HG02885 (cell line): ENCODE data around the gene PFKFB4.
A peak's percentile ranks its signal among the peaks of the same experiment; 100 is the strongest.

ENCODE experiments used
- ATAC-seq: cut with Tn5 transposase; IDR thresholded peaks from one replicate; pipeline ENCODE4 v1.9.1; 2021; ENCODE audit warnings: mild to moderate bottlenecking; ENCODE audit not compliant: unreplicated experiment, poor library complexity

The PFKFB4 gene

DNA sequence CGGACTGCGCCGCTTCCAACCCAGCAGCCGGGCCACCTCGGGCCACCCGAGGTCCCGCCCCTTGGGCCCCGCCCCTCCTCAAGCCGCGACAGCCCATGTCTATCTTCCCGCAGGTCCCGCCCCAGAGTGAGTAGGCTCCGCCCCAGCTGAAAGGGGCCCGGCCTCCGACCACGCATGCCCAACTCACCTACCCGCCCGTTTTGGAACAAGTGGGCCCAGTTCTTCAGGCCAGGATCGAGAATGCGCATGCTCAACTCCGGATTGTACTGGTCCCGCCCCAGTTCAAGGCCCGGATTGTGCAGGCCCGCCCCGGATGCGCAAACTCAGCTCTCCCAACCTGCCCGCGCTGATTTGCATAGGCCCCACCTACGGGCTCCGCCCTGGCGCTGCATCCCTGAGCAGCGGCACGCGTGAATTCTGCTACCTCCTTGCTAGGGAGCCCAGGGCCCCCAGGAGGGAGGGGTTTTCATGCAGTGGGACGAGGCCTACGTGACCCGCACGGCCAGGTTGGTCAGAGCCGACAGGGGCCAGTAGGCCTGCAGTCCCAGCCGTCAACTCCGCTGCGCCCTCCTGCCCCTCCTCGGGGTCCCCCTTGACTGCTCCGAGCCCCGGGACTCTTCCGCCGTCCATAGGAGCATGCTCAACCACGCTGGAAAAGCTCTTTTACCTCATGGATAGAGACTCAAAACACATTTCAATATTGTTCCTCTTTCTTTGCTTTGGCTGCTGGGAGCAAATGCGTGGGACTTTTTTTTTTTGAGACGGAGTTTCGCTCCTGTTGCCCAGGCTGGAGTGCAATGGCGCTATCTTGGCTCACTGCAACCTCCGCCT, at the start of gene PFKFB4:
TSS of gene PFKFB4 (minus strand) at position 8 of the 831 bp plus-strand sequence. CDS start 26 bp downstream, outside the sequence.
- peak; percentile 84 for ATAC-seq

DNA sequence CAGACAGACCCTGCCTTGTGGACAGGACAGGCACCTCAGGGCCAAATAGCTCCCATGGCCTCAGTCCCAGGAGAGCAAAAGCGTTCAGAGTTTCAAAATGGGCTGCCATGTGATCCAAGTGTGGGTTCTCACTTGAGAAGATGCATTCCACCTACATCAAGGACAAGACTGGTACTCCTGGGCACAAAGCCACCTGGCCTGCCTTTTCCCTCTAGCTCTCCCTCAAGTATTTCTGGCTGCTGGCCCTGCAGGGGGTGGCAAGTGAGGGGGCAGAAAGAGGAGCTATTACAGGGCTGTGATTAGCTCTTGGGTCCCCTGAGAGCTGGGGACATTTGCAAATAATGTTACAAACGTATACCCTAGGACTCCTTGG, 45.0 kb upstream of the PFKFB4 start:
- ATAC-seq = no peak

DNA sequence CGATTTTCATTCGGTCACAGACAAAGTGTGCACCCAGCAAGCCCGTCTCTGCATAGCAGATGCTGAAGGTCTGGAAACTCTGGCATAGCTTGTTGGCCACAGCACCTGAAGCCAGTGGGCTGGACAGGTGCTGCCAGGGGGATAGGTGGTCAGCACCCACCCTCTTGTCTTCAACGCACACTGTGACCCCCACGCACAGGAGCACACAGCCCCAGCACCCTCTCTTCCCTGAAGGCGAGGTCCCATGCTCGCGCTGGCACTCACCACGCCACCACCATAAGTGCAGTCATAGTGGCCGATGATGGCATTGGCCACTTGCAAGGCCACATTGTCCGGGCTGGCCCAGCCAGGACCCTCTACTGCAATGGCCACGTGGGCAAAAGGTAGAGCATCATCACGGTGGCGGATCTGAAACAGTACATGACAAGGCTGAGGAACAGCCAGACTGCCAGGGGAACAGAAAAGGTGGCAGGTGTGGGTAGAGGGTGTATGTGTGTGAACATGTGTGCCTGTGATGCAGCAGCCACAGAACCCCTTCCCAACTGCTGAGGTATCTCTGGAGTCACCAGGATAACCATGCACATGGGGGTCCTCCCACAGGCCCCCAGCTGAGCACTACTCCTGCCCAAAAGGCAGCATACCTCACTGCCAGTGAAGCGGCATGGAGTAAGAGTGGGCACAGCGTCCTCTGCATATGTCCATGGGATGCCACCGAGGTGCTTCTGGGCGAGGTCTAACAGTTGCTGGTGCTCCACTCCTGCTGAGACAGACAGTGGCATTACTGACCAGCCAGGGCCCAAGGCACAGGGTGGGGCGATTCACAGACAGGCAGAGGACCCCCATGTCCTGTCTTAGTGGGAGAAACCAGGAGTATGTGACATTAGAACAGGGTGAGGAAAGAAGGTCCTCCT, 44.4 kb upstream of the PFKFB4 start:
- ATAC-seq = no peak

DNA sequence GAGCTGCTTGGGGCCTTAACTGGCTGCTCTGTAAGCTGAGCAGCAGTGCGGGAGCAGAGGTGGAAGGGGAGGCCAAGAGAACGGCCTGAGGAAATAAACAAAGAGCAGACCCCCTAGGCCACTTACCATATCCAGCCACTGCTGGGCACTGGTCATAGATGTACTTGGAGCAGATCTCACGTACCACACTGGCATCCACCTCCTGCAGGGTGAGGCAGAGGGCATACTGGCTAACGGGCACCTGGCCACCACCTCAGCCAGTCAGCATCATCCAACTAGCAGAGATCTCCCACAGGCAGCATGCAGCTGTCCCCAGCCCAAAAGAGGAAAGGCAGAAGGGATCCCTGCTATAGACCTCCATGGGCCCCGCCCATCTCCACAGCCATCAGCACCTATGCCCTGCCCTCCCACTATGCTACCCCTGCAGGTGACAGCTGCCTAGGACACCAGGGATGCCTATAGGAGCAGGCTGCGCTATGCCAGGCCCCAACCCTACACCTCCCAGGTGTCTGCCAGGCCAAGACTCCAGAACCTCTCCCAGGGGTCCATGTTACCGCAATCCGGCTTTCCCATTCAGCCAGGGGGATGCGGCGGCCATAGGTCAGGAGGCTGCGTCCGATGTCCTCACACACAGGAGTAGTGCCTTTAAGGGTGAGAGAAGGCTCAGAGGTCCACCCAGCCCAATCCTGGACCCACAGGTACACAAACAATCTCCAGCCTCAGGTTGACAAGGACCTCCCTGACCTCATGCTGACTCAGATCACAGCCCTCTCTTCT, 43.1 kb upstream of the PFKFB4 start:
- no peak for ATAC-seq

DNA sequence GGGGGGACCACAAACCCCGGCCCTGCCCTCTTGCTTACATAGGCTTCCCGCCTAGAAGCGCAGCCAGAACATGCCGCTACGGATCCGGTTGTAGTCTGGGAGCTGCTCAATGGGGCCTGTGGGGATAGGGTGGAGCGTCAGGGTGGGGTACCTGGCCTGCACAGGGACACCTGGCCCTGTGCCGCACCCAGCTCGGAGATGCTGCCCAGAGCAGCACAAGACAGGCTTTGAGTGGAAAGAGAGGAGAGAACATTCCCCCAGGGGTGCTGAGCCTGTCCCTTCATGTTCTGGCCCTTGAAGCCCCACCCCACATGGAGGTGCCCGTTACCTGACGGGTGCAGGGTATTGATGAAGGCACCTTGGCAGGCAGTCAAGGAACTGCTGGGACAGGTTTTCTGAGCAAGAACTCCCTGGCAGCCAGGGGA, 42.5 kb upstream of the PFKFB4 start:
- no peak for ATAC-seq

DNA sequence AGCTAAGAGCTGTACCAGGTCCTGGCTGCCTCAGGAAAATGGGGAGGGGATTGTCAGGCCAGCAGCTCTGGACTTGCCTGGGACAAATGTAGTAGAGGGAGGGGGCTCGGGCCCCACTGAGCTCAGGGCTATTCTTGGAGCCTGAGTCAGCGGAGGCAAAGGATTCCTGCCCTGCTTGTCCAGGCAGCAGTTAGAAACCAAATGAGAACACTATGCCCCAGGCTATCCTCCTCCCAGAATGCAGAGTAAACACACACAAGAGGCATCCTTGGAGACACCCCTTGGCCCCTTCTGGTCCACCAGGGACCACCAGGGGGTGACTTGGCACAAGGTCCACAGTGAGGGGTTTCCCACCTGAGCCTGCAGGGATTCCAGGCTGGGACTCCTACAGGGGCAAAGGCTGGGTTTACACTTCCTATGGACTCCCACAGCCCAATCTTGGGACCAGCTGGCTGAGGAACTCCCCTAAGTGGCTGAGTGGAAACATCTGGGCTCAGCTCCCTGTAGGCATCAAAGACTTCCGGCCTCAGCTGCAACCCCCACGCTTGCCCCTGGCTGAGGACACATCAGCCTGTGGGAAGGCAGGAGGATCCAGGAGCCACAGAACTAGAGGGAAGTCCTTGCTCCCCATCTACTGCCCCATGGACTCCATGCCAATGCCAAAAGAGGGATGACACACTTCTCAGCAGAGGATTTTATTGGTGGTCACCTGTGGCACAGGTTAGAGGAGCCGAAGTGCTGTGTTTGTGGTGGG, 41.9 kb upstream of the PFKFB4 start:
- no peak for ATAC-seq

DNA sequence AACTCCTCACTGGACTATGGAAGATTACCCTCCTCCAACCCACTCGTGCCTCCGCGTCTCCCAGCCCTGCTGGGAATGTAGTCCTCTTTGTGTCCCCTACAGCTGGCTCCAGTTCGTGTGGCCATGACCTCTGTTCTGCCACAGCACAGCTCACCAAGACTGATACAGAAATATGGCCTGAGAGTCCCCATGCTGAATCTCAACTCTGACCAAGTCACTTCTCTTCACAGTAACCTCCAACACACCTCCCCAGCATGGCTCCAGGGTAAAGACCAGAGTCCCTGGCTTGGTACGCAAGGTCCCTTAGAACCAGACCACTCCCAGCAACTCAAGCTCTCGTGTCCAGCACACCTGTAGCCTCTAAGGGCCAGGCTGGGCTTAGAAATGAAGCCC, 40.8 kb upstream of the PFKFB4 start:
- ATAC-seq = no peak

DNA sequence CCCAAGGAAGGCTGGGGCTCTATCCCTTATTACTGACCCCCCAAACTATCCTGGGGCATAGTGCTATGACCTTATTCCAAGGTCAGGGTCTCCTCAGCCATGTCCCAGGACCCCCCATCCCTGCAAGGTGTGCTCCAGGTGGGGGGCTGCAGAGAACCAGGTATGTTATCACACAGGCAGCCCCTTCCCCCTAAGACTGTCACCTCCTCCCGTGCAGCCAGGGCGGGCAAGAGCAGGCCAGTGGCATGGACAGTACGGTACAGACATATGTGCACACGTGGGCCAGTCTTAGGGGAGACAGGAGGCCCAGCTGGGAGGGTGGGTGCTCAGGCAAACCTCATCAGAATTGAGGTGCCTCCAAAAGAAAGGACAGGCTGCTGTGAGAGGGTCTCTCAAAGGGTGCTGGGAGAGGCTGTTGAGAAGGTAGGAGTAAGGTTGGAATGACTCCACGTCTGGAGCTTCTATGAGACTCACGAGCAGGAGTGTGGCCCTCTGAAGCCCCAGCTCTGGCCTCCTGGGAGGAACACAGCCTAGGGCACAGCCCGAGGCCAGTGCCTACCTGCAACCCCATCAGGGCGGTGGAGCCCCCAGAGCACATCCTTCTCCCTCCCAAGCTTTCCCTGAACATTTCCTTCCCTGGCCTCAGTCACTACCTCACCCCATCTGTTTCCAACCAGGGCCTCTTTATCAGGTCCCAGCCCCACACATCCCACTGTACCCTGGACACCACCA, 40.2 kb upstream of the PFKFB4 start:
- ATAC-seq = no peak

DNA sequence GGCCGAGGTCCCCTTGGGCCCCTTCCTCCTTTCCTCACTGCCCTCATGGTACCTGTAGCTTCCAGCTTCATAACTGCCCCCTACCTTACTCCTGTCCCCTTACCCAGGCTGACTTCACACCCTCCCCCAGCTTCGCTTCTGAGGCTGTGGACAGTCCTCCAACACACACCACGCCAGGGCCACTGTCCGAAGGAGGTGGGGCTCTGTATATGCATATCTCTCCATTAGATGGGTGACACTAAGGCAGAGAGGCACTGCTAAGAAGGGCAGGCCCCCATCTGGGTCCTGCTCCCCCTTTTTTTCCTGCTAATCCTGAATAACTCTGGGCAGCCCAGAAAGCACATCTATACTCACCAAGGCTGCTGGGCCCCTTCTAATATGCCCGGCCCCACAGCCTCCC, 39.6 kb upstream of the PFKFB4 start:
- no peak for ATAC-seq

DNA sequence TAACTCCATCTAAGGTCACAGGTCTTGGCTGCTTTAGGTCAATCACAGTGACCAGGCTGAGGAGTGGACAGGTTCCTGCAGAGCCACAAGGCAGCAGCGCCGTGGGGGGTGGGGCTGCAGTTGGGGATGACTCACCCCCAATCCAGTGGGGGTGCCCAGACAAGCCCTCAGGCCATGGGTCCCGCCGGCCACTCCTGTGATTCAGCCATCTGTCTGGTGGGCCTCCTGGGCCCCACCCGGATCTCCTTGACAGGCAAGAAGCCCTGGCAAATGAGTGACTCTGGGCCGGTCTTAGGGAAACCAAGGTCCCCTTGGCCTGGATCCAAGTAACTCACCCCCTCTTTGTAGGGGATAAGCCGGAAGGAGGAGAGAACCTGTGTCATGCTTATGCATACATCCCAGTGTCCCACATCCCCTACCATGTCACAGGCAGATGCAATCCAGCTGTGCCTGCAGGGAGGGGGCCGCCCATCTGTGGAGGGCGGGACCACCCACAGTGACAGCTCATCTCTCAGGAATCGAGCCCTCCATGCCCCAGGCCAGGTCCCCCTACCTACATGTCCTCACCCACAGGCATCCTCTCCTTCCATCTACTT, 39.0 kb upstream of the PFKFB4 start:
- no peak for ATAC-seq

DNA sequence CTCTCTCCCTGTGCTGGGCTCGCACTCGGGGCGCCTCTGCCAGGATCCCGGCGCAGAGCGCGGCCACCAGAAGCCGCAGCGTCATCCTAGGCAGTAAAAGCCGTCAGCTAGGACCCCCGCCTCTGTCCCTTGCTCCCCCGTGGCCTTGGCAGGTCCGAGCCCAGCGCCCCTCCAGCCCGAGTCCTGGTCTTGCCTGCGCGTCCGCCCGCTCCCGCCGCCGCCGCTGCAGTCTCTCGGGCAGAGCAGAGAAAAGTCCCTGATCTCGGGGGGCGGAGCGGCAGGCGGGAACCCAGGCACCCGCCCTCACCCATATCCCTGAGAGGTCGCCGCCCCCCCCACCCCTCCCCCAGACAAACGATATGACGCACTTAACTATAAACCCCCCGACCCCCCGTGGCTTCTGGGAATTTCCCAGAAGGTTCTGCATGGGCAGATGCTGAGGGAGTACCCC, 38.5 kb upstream of the PFKFB4 start, which contains the start of gene COL7A1:
TSS of gene COL7A1 (minus strand) at position 255 of the 451 bp plus-strand sequence. CDS start at position 85, 170 bp downstream.
- ATAC-seq = no peak

DNA sequence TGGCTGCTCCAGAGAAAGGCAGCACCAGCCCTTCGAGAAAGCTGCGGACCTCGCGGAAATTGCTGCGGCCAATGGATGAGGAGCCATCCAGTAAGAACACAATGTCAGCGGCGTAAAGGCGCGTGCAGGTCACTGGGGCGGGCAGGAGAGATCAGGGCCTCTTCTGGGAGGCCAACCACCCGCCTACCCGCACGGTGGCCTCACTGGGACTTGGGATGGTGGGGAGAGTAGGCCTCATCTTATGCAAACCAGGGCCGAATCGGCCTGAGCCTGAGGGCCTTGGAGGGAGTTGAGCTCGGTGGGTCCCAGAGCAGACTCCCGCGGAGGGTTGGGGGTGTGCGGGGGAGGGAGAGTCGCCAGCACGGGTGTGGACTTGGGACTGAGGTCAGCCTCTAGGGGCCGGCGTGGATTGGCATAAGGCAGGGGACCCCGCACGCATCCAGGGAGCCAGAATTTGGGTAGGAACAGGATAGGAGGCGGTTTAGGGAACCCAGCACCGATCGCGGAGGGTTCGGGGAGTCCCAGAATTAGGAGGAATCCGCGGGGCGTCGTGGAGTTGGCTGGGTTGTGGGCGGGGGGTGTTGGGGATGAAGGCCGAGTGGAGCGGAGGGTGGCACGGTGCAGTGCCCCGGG, 37.9 kb upstream of the PFKFB4 start:
- ATAC-seq = no peak

DNA sequence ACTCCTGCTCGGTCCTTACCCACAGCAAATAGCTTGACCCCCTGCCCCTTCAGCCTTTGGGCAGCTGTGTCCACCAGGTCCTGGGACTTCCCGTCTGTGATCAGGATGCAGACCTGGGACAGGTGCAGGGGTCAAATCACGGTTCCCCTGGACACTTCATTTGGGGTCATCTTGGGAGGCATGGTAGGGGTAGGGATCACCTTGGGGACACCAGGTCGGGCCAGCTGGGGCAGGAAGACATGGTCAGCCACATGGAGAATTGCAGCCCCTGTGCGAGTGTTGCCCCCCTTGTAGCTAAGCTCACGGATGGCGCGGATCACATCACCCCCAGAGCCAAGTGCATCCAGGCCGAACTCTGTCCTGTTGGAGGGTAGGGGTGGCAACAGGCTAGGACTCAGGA, 36.7 kb upstream of the PFKFB4 start:
- ATAC-seq = no peak

DNA sequence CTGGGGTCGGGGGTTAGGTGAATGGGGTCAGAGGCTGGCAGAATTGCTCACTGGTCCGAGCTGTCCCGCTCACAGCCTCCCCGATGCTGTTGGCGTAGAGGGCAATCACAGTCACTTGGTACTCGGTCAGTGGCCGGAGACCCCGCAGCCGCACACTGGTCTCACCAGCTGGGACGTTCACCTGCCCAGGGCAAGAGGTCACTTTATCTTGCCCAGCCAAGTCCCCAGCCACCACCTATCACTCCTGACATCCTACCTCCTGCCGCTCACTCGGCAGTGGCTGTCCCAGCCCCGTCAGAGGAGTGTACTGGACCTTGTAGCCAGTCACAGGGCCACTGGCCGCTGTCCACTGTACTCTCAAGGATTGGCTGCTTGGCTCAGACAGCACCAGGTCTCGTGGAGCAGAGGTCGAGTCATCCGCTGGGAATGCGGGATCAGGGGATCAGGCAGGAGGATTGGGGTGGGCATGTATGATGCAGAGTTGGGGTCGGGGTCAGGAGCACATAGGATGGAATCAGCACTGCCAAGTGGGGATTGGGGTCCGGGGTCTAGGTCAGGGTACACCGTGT, 36.0 kb upstream of the PFKFB4 start:
- ATAC-seq = no peak

DNA sequence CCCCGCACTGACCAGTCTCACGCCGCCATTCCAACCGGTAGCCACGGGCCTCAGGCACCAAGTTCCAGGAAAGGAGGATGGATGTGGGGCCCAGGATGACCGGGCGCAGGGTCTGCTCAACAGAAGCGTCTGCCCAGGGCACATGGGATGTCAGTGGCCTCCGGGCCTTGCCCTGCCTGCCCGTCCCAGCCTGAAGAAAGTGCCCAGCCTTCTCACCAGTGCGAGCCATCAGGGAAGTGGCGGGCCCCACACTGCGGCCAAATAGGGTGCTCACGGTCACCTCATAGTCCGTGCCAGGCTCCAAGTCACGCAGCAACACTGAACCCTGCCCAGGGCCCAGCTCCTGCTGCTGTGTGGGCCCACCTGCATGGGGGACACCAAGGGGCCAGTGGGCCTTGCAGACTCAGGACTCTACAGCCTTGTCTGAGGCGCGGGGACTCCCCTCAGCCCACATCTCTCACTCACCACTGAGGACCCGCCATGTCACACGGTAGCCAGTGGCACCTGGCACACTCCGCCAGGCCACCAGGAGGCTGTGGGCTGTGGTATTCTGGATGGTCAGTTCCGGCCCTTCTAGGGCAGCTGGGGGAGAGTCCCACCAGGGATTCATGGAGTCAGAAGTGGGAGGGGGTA, 35.4 kb upstream of the PFKFB4 start:
- ATAC-seq = no peak

DNA sequence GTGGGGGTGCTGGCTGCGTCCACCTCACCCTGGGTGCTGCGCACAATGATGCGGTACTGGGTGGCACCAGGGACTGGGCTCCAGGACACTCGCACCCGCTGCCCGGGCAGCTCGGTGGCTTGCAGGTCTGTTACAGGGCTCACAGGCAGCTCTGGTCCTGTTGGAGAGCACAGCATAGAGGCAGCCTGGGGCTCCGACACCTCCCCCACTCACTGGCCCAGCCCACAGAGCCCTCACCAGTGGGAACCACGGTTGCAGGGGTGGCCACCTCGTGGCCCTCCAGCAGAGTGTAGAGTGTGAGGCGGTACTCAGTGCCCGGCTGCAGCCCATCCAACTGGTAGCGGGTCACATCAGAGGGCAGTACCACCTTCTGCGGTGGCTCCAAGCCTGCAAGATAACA, 34.8 kb upstream of the PFKFB4 start:
- no peak for ATAC-seq

DNA sequence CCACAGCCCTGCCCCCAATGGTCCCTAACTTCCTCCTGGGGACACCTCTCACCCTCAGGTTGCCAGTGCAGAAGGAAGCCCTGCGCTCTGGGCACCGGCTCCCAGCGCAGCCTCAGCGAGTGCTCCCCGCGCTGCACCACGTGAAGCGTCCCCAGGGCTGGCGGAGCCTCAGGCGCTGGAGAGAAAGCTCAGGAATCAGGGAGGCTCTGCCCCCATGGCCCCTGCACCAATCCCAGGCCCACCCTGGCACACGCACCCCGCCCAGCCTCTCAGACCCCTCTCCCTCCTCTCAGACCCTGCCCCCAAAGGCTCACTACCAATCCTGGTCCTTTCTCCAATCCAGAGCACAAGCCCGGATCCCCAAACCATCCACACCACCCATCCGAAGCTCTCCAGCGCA, 31.6 kb upstream of the PFKFB4 start:
- ATAC-seq = no peak
